Fibroblast of skin of abdomen (primary cell): ENCODE measurements around the gene SEPTIN8.

ENCODE experiments used
- DNase-seq: peaks from one replicate; pipeline ENCODE4 v3.0.0-alpha.2; 2013

The SEPTIN8 gene

GRCh38 chr5:132779961-132780360 lies 2.9 kb upstream of the SEPTIN8 start:
- no peak for DNase-seq

- no peak for DNase-seq
These were observed 1.8 kb upstream of the SEPTIN8 start for GRCh38 chr5:132778856-132779255.

DNA sequence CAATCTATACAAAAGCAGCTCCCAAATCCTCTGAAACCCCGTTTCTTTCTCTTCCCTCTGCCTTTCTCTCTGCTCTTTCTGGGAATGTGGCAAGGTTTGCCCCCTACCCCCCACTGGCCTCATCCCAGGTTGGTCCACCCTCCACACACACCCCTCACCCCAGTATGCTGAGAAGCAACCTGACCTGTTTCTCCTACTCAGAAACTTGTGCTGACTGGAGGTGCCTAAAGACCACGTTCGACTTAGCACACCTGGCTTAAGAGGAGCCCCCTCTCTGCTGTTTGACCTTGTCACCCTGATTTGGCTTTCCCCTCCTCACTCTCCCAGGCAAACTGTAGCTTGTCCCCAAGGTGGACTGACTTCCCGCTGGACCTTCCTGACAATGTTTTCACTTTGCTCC lies 1.1 kb upstream of the SEPTIN8 start:
- no peak for DNase-seq

DNA sequence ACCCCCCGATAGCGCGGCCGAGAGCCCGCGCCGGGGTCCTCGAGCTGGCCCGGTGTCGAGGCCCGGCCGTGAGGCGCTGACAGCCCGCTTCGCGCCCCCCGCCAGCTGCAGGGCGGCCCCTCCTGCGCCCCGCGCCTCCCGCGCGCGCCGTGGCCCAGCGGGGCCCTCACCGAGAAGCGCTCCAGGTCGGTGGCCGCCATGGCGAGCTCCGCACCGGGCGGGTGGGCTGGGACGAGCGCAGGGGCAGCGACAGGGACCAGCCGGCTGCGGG lies 166 bp downstream of the SEPTIN8 start:
- DNase-seq: no peak

DNA sequence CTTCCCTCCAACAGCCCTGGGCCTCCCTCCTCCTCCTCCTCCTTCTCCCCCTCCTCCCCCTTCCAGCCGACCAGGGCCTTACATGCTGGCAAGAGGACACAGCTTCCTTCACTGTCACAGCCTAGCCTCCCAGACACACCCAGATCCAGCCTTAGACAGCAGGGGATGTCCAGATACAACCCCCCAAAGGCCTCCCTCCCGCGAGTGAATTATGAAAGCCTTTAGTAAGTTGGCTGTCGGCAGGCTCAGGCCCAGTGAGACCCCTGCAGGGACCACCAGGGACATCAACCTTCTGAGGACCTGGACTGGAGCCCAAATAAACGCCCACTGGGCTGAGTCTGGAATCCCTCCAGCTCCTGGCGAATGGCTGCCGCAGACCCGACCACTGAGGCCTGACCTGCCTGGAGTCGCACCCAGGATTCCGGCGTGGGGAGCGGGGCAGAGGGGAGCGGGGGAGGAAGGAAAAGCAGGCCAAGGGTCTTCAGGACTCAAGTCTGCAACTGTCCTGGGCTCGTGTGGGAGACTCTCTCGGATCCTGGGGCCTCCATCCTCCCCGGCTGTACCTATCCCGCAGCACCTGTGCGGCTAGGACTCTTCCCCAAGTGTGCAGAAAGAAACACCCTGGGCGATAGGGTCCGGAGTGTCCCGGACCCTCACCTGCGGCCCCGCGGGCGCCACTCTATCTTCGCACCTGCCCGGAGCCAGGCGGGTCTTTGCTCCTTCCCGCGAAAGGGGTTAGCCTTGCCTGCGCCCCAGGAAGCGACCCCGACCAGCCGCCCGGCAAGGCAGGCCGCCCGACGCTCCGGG lies 705 bp downstream of the SEPTIN8 start:
- DNase-seq: peak; percentile 44

GRCh38 chr5:132775476-132775961 lies 1.5 kb downstream of the SEPTIN8 start:
- no peak for DNase-seq

GRCh38 chr5:132774896-132775295 lies 2.1 kb downstream of the SEPTIN8 start:
- no peak for DNase-seq

DNA sequence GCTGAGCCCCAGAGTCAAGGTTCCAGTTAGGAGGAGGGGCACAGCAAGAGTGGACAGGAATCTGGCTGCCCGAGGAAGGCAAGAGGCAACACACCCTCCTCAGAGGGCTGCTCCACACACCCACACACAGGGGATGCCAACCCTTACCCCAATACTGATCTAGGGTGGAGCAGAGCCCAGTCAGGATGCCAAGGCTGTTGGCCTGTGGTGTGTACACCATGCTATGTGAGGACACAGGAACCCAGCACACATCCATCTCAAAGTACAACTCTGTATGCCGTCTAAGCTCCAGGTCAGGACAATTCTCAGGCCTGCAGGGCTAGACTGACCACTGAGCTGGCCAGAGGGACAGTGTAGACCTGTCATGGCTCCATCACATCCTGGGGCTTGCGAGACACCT lies 2.6 kb downstream of the SEPTIN8 start:
- DNase-seq: no peak

GRCh38 chr5:132773601-132774355 lies 3.3 kb downstream of the SEPTIN8 start:
- no peak for DNase-seq

DNA sequence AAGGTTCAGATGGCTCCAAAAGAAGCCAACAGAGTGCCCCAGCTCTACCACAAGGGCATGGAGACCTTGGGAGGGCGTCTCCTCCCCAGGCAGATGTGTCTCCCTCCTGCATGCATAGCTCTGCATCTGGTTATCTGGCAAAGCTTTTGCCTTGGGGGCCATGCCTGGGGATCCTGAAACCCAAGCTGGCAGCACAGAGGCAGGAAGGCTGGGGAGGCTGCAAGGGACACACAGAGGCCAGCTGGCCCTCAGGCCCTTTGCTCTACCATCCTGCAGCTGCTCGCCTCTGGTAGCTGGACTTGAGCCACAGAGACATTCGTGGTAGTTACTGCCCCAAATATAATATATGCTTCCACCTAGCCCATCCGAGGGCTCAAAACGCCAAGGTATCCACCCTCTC lies 3.9 kb downstream of the SEPTIN8 start:
- no peak for DNase-seq

GRCh38 chr5:132772291-132773070 lies 4.6 kb downstream of the SEPTIN8 start:
- no peak for DNase-seq

DNA sequence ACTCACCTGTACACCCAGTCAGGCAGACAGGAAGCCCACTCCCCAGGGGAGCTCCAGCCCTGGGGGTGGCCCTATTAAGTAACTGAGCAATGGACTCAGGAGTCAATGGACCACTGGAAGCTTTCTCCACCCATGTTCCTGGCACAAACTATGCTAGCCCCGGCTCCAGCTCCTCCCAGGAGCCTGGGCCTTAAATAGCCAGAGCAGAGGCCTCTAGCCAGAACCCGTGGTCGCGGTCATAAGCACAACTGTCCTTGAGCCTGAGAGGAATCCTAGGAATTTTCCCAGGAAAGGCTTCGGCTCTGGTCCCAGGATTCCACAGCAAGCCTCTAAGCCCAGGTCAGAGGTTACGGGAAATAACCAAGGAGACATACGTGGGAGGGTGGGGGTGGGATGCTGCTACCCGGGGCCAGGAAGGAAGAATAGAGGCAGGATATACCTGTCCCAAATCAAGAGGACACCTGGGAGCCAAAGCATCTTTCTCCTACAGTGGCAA lies 5.5 kb downstream of the SEPTIN8 start:
- DNase-seq: peak; percentile 52

DNA sequence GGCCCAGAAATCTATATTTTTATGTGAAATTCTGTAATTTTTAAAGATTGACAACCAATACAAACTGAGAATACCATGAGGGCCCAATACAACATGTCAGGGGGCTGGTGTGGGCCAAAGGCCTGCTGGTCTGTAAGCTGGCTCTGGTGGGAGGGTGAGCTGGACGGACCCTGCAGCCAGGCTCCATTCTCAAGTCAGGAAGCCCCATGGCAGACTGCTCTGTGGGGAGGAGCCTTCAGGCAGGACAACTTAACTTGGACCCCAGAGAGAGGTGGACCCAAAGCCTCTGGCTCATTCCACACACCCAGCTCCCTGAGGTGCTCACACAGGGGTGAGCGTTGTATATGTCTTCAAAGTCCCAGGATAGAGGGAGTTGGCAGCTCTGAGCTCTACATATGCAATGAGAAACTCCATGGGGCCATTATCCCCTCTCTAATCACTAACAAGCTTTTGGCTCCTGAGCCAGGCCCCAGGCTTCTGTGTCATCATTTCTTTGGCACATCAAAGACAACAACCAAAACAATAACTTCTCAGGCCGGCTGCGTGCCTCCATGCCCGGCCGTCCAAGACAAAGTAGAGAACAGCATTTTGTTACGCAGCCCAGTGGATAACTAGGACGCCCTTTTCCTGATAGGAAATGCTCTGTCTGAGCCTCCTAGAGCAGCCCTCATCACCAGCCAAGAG lies 6.4 kb downstream of the SEPTIN8 start:
- DNase-seq: no peak

GRCh38 chr5:132768485-132768868 lies 8.6 kb downstream of the SEPTIN8 start:
- no peak for DNase-seq

GRCh38 chr5:132767150-132767549 lies 9.9 kb downstream of the SEPTIN8 start:
- no peak for DNase-seq

GRCh38 chr5:132766806-132767055 lies 10.3 kb downstream of the SEPTIN8 start:
- no peak for DNase-seq

- no peak for DNase-seq
These were observed 10.8 kb downstream of the SEPTIN8 start for GRCh38 chr5:132766020-132766805.

GRCh38 chr5:132765311-132766019 lies 11.6 kb downstream of the SEPTIN8 start:
- no peak for DNase-seq

DNA sequence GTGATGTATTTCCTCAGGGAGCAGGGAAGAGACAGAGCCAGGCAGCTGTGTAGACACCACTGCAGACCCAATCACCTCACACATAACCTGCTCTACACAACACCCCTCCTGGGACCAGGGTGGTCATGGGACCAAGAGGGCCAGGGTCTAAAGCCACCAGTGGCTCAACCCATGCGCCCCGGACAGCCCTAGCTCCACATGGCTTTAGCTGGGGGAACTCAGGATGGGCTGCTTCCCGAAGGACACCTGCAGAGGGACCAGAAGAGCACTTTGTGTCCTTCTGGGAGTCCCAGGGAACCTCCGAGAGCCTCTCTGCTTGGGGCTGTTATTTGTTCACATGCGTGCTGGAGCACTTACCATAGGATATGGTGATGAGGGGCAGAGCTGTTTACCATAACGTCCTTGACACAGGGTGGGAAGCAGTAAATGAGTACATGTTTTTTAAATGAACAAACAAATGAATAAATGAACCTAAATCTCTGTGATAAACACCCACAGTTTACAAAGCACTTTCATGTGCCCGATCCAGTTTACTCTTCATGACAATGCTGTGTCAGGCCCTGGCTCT lies 12.3 kb downstream of the SEPTIN8 start:
- DNase-seq: no peak

GRCh38 chr5:132764051-132764450 lies 13.0 kb downstream of the SEPTIN8 start:
- no peak for DNase-seq
